HCT116 (cell line): ENCODE results near the gene SUFU. TPM values are rescaled to one million over a fixed set of nuclear protein-coding genes. Genes with fewer than 3 reads are reported as not detected.

Experiments
- ATAC-seq: fragments of 200-7000 bp; cut with Tn5 transposase; 2 replicates; pipeline ENCODE4 v1.9.1; 2020; ENCODE audit warnings: mild to moderate bottlenecking, moderate library complexity
- BruUV-seq: library from RNA; stranded (reverse); fragments of 400-500 nt; replicated peaks from 2 replicates; lab custom pipeline; 2021; lab: Mats Ljungman, UMichigan
- CTCF ChIA-PET: fragments of 300-600 bp; sonication (Branson Sonifier 250); formaldehyde crosslinking; loops from one replicate; lab custom pipeline; 2021; ENCODE audit warnings: antibody characterized with exemption; lab: Charles Lee
- POLR2A ChIA-PET: fragments of 300-600, 350-600 bp; sonication (Branson Sonifier 250); formaldehyde crosslinking; loops from one replicate; lab custom pipeline; 2021; ENCODE audit warnings: antibody characterized with exemption; lab: Charles Lee
- RAD21 ChIA-PET, 2 experiments: fragments of 300-600 bp; sonication (Branson Sonifier 250); formaldehyde crosslinking; loops; one replicate each; lab custom pipeline; 2023; ENCODE audit warnings: low total read pairs in 2 of 2; ENCODE audit not compliant: uncharacterized antibody in 2 of 2, unreplicated experiment in 2 of 2, low non-redundant PET in 1 of 2; lab: Charles Lee
- DNase-seq: peaks from one replicate; pipeline ENCODE4 v3.0.0-alpha.2; 2010; ENCODE audit warnings: low read depth, low spot score
- H2AFZ ChIP-seq: fragments of 200-600 bp; shearing (Covaris generic), sonication (generic); 2 replicates; pipeline ENCODE4 v1.6.1; 2017; ENCODE audit warnings: low read depth, mixed run types, mixed read lengths, antibody characterized with exemption, low read length; ENCODE audit not compliant: poor library complexity, severe bottlenecking
- H3K27ac ChIP-seq: 2 replicates; pipeline ENCODE4 v1.5.1; 2012; ENCODE audit warnings: low read depth, low read length
- H3K27me3 ChIP-seq: fragments of 200-600 bp; sonication (generic); 2 replicates; pipeline ENCODE4 v1.6.1; 2016; ENCODE audit warnings: mixed run types, low read length, mixed read lengths; ENCODE audit not compliant: insufficient read depth
- H3K36me3 ChIP-seq, 2 experiments: fragments of 200-500 bp in 1 of 2; fragments of 200-600 bp in 1 of 2; sonication (Bioruptor generic) in 1 of 2; sonication (generic) in 1 of 2; 2 replicates each; pipeline versions ENCODE4 v1.5.1 to v1.6.1; 2014 to 2016; ENCODE audit warnings: low read length in 2 of 2, inconsistent platforms in 1 of 2, mixed read lengths in 1 of 2, mixed run types in 1 of 2; ENCODE audit not compliant: insufficient read depth in 2 of 2, control insufficient read depth in 1 of 2
- H3K4me1 ChIP-seq, 2 experiments: fragments of 200-600 bp in 1 of 2; sonication (generic) in 1 of 2; 2 replicates each; pipeline versions ENCODE4 v1.5.1 to v1.6.1; 2012 to 2017; ENCODE audit warnings: low read length in 2 of 2, inconsistent platforms in 1 of 2, mild to moderate bottlenecking in 1 of 2, mixed read lengths in 1 of 2, mixed run types in 1 of 2, moderate library complexity in 1 of 2; ENCODE audit not compliant: insufficient read depth in 2 of 2, control insufficient read depth in 1 of 2
- H3K4me2 ChIP-seq: fragments of 200-600 bp; sonication (generic); 2 replicates; pipeline ENCODE4 v1.6.1; 2017; ENCODE audit warnings: mixed run types, low read length, mixed read lengths
- H3K4me3 ChIP-seq, 2 experiments: fragments of 200-600 bp in 1 of 2; sonication (generic) in 1 of 2; replicated peaks in 1 of 2; 2 replicates each; pipeline ENCODE4 v1.5.1; 2011 to 2016; ENCODE audit warnings: low read length in 2 of 2, control low read depth in 1 of 2, low read depth in 1 of 2, mild to moderate bottlenecking in 1 of 2, mixed read lengths in 1 of 2, mixed run types in 1 of 2
- H3K79me2 ChIP-seq: fragments of 200-600 bp; sonication (generic); 2 replicates; pipeline ENCODE4 v1.6.1; 2017; ENCODE audit warnings: mild to moderate bottlenecking, mixed run types, low read length, moderate library complexity, mixed read lengths; ENCODE audit not compliant: insufficient read depth
- H3K9ac ChIP-seq: fragments of 200-600 bp; sonication (generic); 2 replicates; pipeline ENCODE4 v1.6.1; 2016; ENCODE audit warnings: low read length, mixed read lengths
- H3K9me2 ChIP-seq: fragments of 200-600 bp; sonication (generic), shearing (Covaris generic); 2 replicates; pipeline ENCODE4 v1.6.1; 2017; ENCODE audit warnings: mixed run types, mild to moderate bottlenecking, moderate library complexity; ENCODE audit not compliant: insufficient read depth
- H3K9me3 ChIP-seq, 2 experiments: fragments of 200-500 bp in 1 of 2; fragments of 200-600 bp in 1 of 2; sonication (Bioruptor generic) in 1 of 2; sonication (generic) in 1 of 2; 2 replicates each; pipeline ENCODE4 v1.6.1; 2014 to 2017; ENCODE audit warnings: low read length in 2 of 2, mixed read lengths in 2 of 2, inconsistent platforms in 1 of 2, low read depth in 1 of 2, mild to moderate bottlenecking in 1 of 2, mixed run types in 1 of 2, moderate library complexity in 1 of 2; ENCODE audit not compliant: control insufficient read depth in 1 of 2, insufficient read depth in 1 of 2
- H4K20me1 ChIP-seq: fragments of 200-600 bp; sonication (generic), shearing (Covaris generic); 2 replicates; pipeline ENCODE4 v1.6.1; 2017; ENCODE audit warnings: mixed run types, mild to moderate bottlenecking, moderate library complexity; ENCODE audit not compliant: insufficient read depth
- CBX3 ChIP-seq: IDR thresholded peaks from 2 replicates; pipeline ENCODE4 v1.6.1; 2012; ENCODE audit warnings: low read depth
- EZH2 ChIP-seq: fragments of 200-600 bp; sonication (generic); IDR thresholded peaks from 2 replicates; pipeline ENCODE4 v1.6.1; 2017; ENCODE audit warnings: antibody characterized with exemption, mixed run types
- MAX ChIP-seq: IDR thresholded peaks from 2 replicates; pipeline ENCODE4 v1.6.1; 2012
- RAD21 ChIP-seq: IDR thresholded peaks from 2 replicates; pipeline ENCODE4 v1.6.1; 2012; ENCODE audit warnings: low read depth, mild to moderate bottlenecking
- ZBTB33 ChIP-seq: IDR thresholded peaks from 2 replicates; pipeline ENCODE4 v1.6.1; 2011; ENCODE audit warnings: mild to moderate bottlenecking, low read length, moderate library complexity; ENCODE audit not compliant: insufficient replicate concordance; ENCODE audit errors: extremely low read depth
- intact Hi-C: fragments of 100-400 bp; cut with micrococcal nuclease; formaldehyde crosslinking; loops from 2 replicates; pipeline ENCODE4 v1.10.0; 2022
- total RNA-seq: library from RNA; stranded (reverse); gene quantifications from one replicate; pipeline ENCODE4 v1.2.1, GENCODE V29; 2021; ENCODE audit not compliant: unreplicated experiment

The SUFU gene
- total RNA-seq, 1 experiment from 2014 or later, result 18.8 TPM

- DNase-seq (no peak), ATAC-seq (no peak)
- Histone ChIP-seq H3K79me2 (peaks cover 84% of the 10 kb centered on the region), H3K4me1 (peaks cover 10 to 39% of the 10 kb centered on the region in 2 experiments), H3K27me3 (no peaks in the 10 kb centered on the region), H3K27ac (0 out of 2 replicates have a peak overlapping the region, but pooled peaks have one; percentile 86), H3K9ac (no peak overlapping the region), H3K4me3 (no peak overlapping the region), H2AFZ (no peak overlapping the region), H3K4me2 (peak overlapping the region; percentile 95; the same call in 1 of the 2 replicates), H4K20me1 (no peaks in the 10 kb centered on the region; the same call in 1 of the 2 replicates), H3K9me3 (no peaks in the 10 kb centered on the region), H3K36me3 (peaks cover 2 to 21% of the 10 kb centered on the region in 2 experiments; a peak in 1 of 4 replicates), H3K9me2 (no peaks in the 10 kb centered on the region)
- ChIA-PET POLR2A (no interaction called here), CTCF (no interaction called here), RAD21 (no interaction called here)
- BruUV-seq, result no TSS peak
- no peak for TF ChIP-seq CBX3
- no peak for TF ChIP-seq ZBTB33
- TF ChIP-seq EZH2, result no peak
- TF ChIP-seq RAD21, result no peak
- TF ChIP-seq MAX, result no peak
- intact Hi-C loops, result no loop called here
Observed at GRCh38 chr10:102647443-102648268, 143.9 kb downstream of the SUFU start.
